Prostate gland (tissue), 2 donors: ENCODE measurements around the gene ZNF804B. TPM values are rescaled to one million over a fixed set of nuclear protein-coding genes. Genes with fewer than 3 reads are reported as not detected.

Experiments
- DNase-seq: peaks from one replicate; pipeline ENCODE4 v3.0.0-alpha.2; 2019; ENCODE audit warnings: low spot score
- H3K27ac ChIP-seq, 2 donors: fragments of 200-600 bp; sonication (generic); 2 replicates each; pipeline ENCODE4 v1.5.1; 2017 to 2019
- H3K27me3 ChIP-seq: fragments of 200-600 bp; sonication (generic); replicated peaks from 2 replicates; pipeline ENCODE4 v1.5.1; 2019; ENCODE audit not compliant: insufficient read depth
- H3K36me3 ChIP-seq, 2 donors: fragments of 200-600 bp; sonication (generic); 1 replicate in 1 of 2; 2 replicates in 1 of 2; pipeline versions ENCODE4 v1.5.1 to v1.8.1; 2017 to 2019
- H3K4me1 ChIP-seq: fragments of 200-600 bp; sonication (generic); replicated peaks from 2 replicates; pipeline ENCODE4 v1.5.1; 2019
- H3K4me3 ChIP-seq, 2 donors: fragments of 200-600 bp; sonication (generic); 2 replicates each; pipeline ENCODE4 v1.5.1; 2017 to 2019
- H3K9me3 ChIP-seq: fragments of 200-600 bp; sonication (generic); 2 replicates; pipeline ENCODE4 v1.5.1; 2017
- POLR2A ChIP-seq: fragments of 450-650 bp; IDR thresholded peaks from one replicate; pipeline ENCODE4 v1.6.1; 2016; ENCODE audit warnings: antibody characterized with exemption, mild to moderate bottlenecking
- POLR2AphosphoS5 ChIP-seq: sonication (generic); formaldehyde crosslinking; IDR thresholded peaks from one replicate; pipeline ENCODE4 v1.6.1; 2017; ENCODE audit warnings: antibody characterized with exemption
- WGBS: methylation state at CpG from one replicate; pipeline ENCODE4 v1.1.5; 2018; 5-methylcytosine and 5-hydroxymethylcytosine counted together
- intact Hi-C: fragments of 100-400 bp; cut with DNase I; formaldehyde crosslinking; loops from one replicate; pipeline ENCODE4 v1.14.2; 2022
- total RNA-seq, 2 donors: library from RNA; depleted of rRNA; stranded (reverse); fragments of >200 nt; gene quantifications; one replicate each; pipeline ENCODE4 v1.1.0, GENCODE V29; 2016
- TF ChIP-seq, protein P1 (sequence below), 4 experiments: fragments of 200-600 bp in 2 of 4; fragments of 450-650 bp in 2 of 4; sonication (generic) in 2 of 4; IDR thresholded peaks; 1 replicate in 3 of 4; 2 replicates in 1 of 4; pipeline ENCODE4 v1.5.1; 2016 to 2019; ENCODE audit warnings: antibody characterized with exemption in 4 of 4, mild to moderate bottlenecking in 2 of 4, moderate library complexity in 2 of 4

The ZNF804B gene
- total RNA-seq, 2 donors from 2014 or later: 0.05 TPM; not detected in 1

DNA sequence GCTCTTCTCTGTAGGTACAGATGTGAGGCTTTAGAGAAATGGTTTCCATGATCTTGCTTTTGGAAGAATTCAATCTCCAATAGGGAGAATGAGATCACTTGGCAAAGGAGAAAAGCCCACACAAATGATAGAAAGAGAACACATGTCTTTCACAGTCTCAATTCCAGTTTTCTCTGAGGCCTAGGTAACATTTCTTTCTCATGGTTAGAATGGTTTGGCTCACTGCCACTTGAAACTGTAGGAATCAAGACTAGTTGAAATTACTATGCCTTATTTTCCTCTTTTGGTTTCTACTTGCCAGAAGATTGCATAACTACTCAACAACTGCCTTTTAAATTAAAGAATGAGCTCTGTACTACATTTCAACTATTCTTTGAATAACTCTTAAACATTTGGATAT, 312.6 kb downstream of the ZNF804B start:
- DNase-seq: no peak
- intact Hi-C loops: no loop called here

DNA sequence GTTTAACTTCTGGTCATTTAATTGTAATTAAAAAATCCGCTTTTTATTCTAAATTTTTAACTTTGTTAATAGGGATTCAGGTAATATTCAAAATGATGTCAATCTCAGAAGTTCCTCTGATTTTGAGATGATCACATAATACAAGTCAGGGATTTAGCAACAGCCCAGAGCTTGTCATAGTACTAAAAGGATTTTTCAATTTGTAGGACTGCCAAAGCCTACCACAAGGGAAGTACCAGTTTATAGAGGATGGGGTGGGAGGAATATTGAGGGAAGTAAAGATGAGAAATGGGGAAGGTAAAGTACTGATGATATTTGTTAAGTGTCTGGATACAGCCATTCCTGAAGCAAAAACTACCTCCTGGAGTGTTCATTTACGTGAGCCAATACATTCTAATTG, 314.3 kb downstream of the ZNF804B start:
- Histone ChIP-seq H3K4me1 (no peaks in the 10 kb centered on the region), H3K27ac (no peak overlapping the region), H3K4me3 (no peak overlapping the region), H3K36me3 (no peaks in the 10 kb centered on the region), H3K27me3 (no peaks in the 10 kb centered on the region), H3K9me3 (no peaks in the 10 kb centered on the region)
- intact Hi-C loops: no loop called here
- 94% methylated on average over 2 of the region's 2 CpGs for WGBS
- TF ChIP-seq, protein P1, sequence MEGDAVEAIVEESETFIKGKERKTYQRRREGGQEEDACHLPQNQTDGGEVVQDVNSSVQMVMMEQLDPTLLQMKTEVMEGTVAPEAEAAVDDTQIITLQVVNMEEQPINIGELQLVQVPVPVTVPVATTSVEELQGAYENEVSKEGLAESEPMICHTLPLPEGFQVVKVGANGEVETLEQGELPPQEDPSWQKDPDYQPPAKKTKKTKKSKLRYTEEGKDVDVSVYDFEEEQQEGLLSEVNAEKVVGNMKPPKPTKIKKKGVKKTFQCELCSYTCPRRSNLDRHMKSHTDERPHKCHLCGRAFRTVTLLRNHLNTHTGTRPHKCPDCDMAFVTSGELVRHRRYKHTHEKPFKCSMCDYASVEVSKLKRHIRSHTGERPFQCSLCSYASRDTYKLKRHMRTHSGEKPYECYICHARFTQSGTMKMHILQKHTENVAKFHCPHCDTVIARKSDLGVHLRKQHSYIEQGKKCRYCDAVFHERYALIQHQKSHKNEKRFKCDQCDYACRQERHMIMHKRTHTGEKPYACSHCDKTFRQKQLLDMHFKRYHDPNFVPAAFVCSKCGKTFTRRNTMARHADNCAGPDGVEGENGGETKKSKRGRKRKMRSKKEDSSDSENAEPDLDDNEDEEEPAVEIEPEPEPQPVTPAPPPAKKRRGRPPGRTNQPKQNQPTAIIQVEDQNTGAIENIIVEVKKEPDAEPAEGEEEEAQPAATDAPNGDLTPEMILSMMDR (IDR thresholded peaks at IDR 0.05): no peak
- TF ChIP-seq POLR2AphosphoS5 (no peak), POLR2A (no peak)
- no peak for DNase-seq

More for the DNA sequence above, 312.6 kb downstream of the ZNF804B start:
- H3K27me3 ChIP-seq: no peaks in the 10 kb centered on the region
- H3K27ac ChIP-seq: no peak overlapping the region
- H3K4me1 ChIP-seq: no peaks in the 10 kb centered on the region
- H3K9me3 ChIP-seq: no peaks in the 10 kb centered on the region
- H3K36me3 ChIP-seq: no peaks in the 10 kb centered on the region
- TF ChIP-seq POLR2A (no peak), POLR2AphosphoS5 (no peak)
- TF ChIP-seq, protein P1 (IDR thresholded peaks at IDR 0.05): no peak
- H3K4me3 ChIP-seq: no peak overlapping the region

DNA sequence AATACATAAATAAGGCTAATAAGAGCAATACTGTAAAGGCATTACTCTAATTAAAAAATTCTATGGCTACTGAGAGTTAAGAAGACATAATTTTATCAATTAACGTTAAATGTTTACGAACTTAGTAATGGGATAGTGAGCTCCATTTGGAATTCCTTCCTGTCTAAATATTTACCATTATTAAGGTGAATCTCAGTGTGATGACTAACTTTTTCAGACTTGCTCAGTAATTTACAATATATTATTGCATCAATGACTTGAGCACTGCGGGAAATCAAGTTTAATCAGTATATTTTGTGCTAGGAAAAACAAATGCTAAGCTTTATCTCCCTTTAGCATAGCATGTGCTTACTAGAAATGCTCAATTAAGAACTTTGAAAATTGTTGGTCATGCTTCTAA, 318.5 kb downstream of the ZNF804B start:
- Histone ChIP-seq H3K27ac (no peak overlapping the region), H3K36me3 (no peaks in the 10 kb centered on the region), H3K27me3 (no peaks in the 10 kb centered on the region), H3K4me1 (no peaks in the 10 kb centered on the region), H3K9me3 (no peaks in the 10 kb centered on the region), H3K4me3 (no peak overlapping the region)
- intact Hi-C loops: no loop called here
- TF ChIP-seq POLR2A: no peak
- no peak for TF ChIP-seq POLR2AphosphoS5
- TF ChIP-seq, protein P1 (IDR thresholded peaks at IDR 0.05): no peak
- WGBS: 62% methylated on average over 3 of the region's 3 CpGs
- no peak for DNase-seq

DNA sequence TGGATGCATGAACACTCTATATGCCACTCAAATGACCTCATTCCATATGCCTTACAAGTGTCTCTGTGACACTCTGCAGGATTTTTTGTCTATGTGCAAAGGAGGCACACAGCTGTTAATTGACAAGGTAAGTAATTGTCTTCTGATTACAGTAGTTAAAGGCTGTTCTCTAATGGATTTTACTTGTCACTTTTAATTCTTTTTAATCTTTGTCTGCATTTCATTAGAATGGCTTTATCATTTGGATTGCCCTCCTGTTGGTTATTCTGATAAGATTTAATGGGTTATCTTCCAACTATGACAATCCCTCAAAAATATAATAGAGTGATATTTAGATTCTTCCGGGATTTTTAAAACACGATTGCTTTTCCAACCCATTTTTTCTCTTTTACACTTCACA, 326.1 kb downstream of the ZNF804B start:
- 90% methylated on average over 2 of the region's 2 CpGs for WGBS
- Histone ChIP-seq H3K4me1 (no peaks in the 10 kb centered on the region), H3K27ac (no peak overlapping the region), H3K27me3 (no peaks in the 10 kb centered on the region), H3K4me3 (no peak overlapping the region), H3K36me3 (no peaks in the 10 kb centered on the region), H3K9me3 (no peaks in the 10 kb centered on the region)
- TF ChIP-seq, protein P1 (IDR thresholded peaks at IDR 0.05): no peak
- no peak for TF ChIP-seq POLR2A
- no peak for TF ChIP-seq POLR2AphosphoS5
- DNase-seq: no peak
- intact Hi-C loops: no loop called here

DNA sequence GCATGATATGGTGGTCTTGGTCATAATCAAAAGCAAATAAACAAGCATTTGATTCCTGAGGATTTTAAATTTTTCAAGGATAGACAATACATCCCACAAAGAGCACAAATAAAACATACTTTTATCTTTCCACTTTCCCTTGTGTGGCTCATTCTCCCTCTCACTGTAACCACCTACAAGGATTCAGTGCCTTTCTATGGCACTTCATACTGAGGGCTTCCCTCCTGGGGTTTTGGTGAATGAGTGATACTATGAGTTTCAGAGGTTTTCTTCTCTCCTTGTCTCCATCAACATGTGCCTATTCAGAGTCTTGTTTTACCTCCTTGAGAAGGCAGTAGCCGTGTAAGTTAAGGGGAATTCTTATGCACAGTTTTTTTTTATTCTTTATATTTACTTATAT, 332.1 kb downstream of the ZNF804B start:
- Histone ChIP-seq H3K27ac (no peak overlapping the region), H3K4me1 (no peaks in the 10 kb centered on the region), H3K9me3 (no peaks in the 10 kb centered on the region), H3K27me3 (no peaks in the 10 kb centered on the region), H3K4me3 (no peak overlapping the region), H3K36me3 (no peaks in the 10 kb centered on the region)
- DNase-seq: no peak
- intact Hi-C loops: no loop called here
- 92% methylated on average over 1 of the region's 1 CpG for WGBS
- no peak for TF ChIP-seq POLR2A
- TF ChIP-seq, protein P1 (IDR thresholded peaks at IDR 0.05): no peak
- TF ChIP-seq POLR2AphosphoS5: no peak
